Measurements from ENCODE around the gene UBD. TPM values are rescaled to one million over a fixed set of nuclear protein-coding genes. Genes with fewer than 3 reads are reported as not detected.
A peak's percentile ranks its signal among the peaks of the same experiment; 100 is the strongest.

UBD gene
- total RNA-seq, 1 experiment from 2014 or later = not detected

DNA sequence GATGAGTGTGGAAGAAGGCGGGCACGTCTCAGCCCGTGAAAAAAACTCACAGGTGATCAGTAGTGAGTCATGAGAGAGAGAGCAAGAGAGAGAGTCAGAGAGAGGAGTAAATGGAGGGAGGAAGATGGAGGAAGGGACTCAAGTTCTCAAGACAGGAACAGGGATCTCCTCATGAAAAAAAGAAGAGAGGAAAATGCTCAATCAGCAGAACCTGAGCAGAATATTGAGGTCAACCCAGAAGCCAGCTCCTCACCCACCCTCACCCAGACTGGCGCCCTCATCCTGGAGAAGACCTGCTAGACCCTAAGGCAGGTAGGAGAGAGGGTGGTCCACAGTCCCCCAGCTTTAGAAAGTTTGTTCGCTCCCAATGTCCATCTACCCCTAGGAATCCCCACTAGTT is 4.8 kb downstream of the UBD start:
- H3K9ac ChIP-seq (ENCODE audit: low read length) = no peak overlapping the region
- H4K20me1 ChIP-seq (ENCODE audit: low read length) = no peaks in the 10 kb centered on the region
- H3K4me2 ChIP-seq (ENCODE audit: low read length) = no peak overlapping the region
- peaks cover 80% of the 10 kb centered on the region for H3K27me3 ChIP-seq (ENCODE audit: low read length)
- no TSS peak for BruUV-seq (replicated peaks)
- CTCF ChIA-PET = no interaction called here
- no peaks in the 10 kb centered on the region for H3K9me3 ChIP-seq (ENCODE audit: low read length)
- H3K9me2 ChIP-seq (replicated peaks; ENCODE audit: low read length) = no peaks in the 10 kb centered on the region
- no peaks in the 10 kb centered on the region for H3K4me1 ChIP-seq (ENCODE audit: insufficient read depth, low read length)
- H3K79me2 ChIP-seq (ENCODE audit: low read length) = no peaks in the 10 kb centered on the region
- no peak overlapping the region for H2AFZ ChIP-seq (ENCODE audit: low read length)
- H3F3A ChIP-seq (ENCODE audit: low read length, unreplicated experiment) = no peaks in the 10 kb centered on the region
- no peak for ATAC-seq
- POLR2A ChIA-PET (ENCODE audit: unreplicated experiment) = no interaction called here
- H3K4me3 ChIP-seq (ENCODE audit: low read length) = no peak overlapping the region
- H3K36me3 ChIP-seq (ENCODE audit: low read depth, low read length) = no peaks in the 10 kb centered on the region
- intact Hi-C loops (cut with micrococcal nuclease) = no loop called here
- H3K27ac ChIP-seq (ENCODE audit: low read length) = no peak overlapping the region
- TF ChIP-seq, protein P1, sequence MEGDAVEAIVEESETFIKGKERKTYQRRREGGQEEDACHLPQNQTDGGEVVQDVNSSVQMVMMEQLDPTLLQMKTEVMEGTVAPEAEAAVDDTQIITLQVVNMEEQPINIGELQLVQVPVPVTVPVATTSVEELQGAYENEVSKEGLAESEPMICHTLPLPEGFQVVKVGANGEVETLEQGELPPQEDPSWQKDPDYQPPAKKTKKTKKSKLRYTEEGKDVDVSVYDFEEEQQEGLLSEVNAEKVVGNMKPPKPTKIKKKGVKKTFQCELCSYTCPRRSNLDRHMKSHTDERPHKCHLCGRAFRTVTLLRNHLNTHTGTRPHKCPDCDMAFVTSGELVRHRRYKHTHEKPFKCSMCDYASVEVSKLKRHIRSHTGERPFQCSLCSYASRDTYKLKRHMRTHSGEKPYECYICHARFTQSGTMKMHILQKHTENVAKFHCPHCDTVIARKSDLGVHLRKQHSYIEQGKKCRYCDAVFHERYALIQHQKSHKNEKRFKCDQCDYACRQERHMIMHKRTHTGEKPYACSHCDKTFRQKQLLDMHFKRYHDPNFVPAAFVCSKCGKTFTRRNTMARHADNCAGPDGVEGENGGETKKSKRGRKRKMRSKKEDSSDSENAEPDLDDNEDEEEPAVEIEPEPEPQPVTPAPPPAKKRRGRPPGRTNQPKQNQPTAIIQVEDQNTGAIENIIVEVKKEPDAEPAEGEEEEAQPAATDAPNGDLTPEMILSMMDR (conservative IDR thresholded peaks at IDR 0.05; ENCODE audit: low read depth, low read length) = no peak
- TF ChIP-seq EZH2phosphoT487 (IDR thresholded peaks at IDR 0.05; ENCODE audit: borderline replicate concordance, low read length) = no peak
- no peak for TF ChIP-seq EZH2 (IDR thresholded peaks at IDR 0.05; ENCODE audit: low read length, unreplicated experiment)
- DNase-seq = no peak

DNA sequence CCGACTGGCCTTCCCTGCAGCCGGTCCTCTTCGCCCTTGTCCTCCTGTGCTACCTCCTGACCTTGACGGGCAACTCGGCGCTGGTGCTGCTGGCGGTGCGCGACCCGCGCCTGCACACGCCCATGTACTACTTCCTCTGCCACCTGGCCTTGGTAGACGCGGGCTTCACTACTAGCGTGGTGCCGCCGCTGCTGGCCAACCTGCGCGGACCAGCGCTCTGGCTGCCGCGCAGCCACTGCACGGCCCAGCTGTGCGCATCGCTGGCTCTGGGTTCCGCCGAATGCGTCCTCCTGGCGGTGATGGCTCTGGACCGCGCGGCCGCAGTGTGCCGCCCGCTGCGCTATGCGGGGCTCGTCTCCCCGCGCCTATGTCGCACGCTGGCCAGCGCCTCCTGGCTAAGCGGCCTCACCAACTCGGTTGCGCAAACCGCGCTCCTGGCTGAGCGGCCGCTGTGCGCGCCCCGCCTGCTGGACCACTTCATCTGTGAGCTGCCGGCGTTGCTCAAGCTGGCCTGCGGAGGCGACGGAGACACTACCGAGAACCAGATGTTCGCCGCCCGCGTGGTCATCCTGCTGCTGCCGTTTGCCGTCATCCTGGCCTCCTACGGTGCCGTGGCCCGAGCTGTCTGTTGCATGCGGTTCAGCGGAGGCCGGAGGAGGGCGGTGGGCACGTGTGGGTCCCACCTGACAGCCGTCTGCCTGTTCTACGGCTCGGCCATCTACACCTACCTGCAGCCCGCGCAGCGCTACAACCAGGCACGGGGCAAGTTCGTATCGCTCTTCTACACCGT is 6.1 kb downstream of the UBD start:
- Histone ChIP-seq H3K79me2 (ENCODE audit: low read length) (no peaks in the 10 kb centered on the region), H2AFZ (ENCODE audit: low read length) (peak overlapping the region; percentile 11; the same call in 1 of the 2 replicates), H3K4me1 (ENCODE audit: insufficient read depth, low read length) (no peaks in the 10 kb centered on the region), H3F3A (ENCODE audit: low read length, unreplicated experiment) (no peaks in the 10 kb centered on the region), H3K4me2 (ENCODE audit: low read length) (no peak overlapping the region), H3K9ac (ENCODE audit: low read length) (no peak overlapping the region), H3K9me3 (ENCODE audit: low read length) (no peaks in the 10 kb centered on the region), H3K27ac (ENCODE audit: low read length) (no peak overlapping the region), H3K27me3 (ENCODE audit: low read length) (peaks cover 80% of the 10 kb centered on the region), H4K20me1 (ENCODE audit: low read length) (no peaks in the 10 kb centered on the region), H3K9me2 (replicated peaks; ENCODE audit: low read length) (no peaks in the 10 kb centered on the region), H3K36me3 (ENCODE audit: low read depth, low read length) (no peaks in the 10 kb centered on the region), H3K4me3 (ENCODE audit: low read length) (no peak overlapping the region)
- ATAC-seq = peak; percentile 46
- ChIA-PET POLR2A (ENCODE audit: unreplicated experiment) (no interaction called here), CTCF (no interaction called here)
- no peak for DNase-seq
- peak; percentile 53 for TF ChIP-seq EZH2 (IDR thresholded peaks at IDR 0.05; ENCODE audit: low read length, unreplicated experiment)
- TF ChIP-seq EZH2phosphoT487 (IDR thresholded peaks at IDR 0.05; ENCODE audit: borderline replicate concordance, low read length) = no peak
- no TSS peak for BruUV-seq (replicated peaks)
- intact Hi-C loops (cut with micrococcal nuclease) = no loop called here

DNA sequence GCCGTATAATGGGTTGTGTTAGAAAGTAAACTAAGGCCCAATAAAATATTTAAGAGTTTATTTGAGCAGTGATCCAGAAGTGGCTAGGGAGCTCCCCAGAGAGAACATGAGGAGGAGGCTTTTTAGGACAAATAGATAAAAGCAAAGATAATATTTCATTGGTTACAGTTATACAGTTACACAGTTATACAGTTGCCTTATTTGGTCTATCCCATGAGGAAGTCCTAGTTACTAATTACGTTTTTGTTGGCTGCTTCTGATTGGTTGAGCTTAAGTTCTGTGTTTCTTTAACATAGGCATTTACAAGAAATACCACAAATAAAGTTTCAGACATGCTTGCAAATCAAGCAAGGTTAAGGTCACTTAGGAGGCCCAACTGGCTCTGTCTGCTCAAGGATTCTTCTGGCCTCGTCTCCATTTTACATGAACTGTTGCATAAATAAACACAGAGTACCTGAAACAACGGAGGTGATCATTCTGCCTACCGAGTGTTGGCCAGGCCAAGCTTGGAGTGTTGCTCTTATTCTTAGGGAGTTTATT is 7.0 kb downstream of the UBD start:
- Histone ChIP-seq H3K9ac (ENCODE audit: low read length) (no peak overlapping the region), H3K9me3 (ENCODE audit: low read length) (no peaks in the 10 kb centered on the region), H3K79me2 (ENCODE audit: low read length) (no peaks in the 10 kb centered on the region), H2AFZ (ENCODE audit: low read length) (peak overlapping the region; percentile 11; the same call in 1 of the 2 replicates), H3K27ac (ENCODE audit: low read length) (no peak overlapping the region), H3K27me3 (ENCODE audit: low read length) (peaks cover 80% of the 10 kb centered on the region), H3K4me2 (ENCODE audit: low read length) (no peak overlapping the region), H3K4me1 (ENCODE audit: insufficient read depth, low read length) (no peaks in the 10 kb centered on the region), H3K9me2 (replicated peaks; ENCODE audit: low read length) (no peaks in the 10 kb centered on the region), H3K4me3 (ENCODE audit: low read length) (no peak overlapping the region), H4K20me1 (ENCODE audit: low read length) (no peaks in the 10 kb centered on the region), H3K36me3 (ENCODE audit: low read depth, low read length) (no peaks in the 10 kb centered on the region), H3F3A (ENCODE audit: low read length, unreplicated experiment) (no peaks in the 10 kb centered on the region)
- peak; percentile 75 for DNase-seq
- ChIA-PET CTCF (no interaction called here), POLR2A (ENCODE audit: unreplicated experiment) (no interaction called here)
- intact Hi-C loops (cut with micrococcal nuclease) = no loop called here
- no TSS peak for BruUV-seq (replicated peaks)
- TF ChIP-seq EZH2 (IDR thresholded peaks at IDR 0.05; ENCODE audit: low read length, unreplicated experiment) (no peak), EZH2phosphoT487 (IDR thresholded peaks at IDR 0.05; ENCODE audit: borderline replicate concordance, low read length) (no peak)
- TF ChIP-seq, protein P1 (conservative IDR thresholded peaks at IDR 0.05; ENCODE audit: low read depth, low read length) = no peak
- ATAC-seq = peak; percentile 89

Measured in PC-3 (cell line).